Prostate gland (tissue), 2 donors: ENCODE results near the gene MRPL3. TPM values are rescaled to one million over a fixed set of nuclear protein-coding genes. Genes with fewer than 3 reads are reported as not detected.

Experiments
- DNase-seq: peaks from one replicate; pipeline ENCODE4 v3.0.0-alpha.2; 2019; ENCODE audit warnings: low spot score
- H3K27ac ChIP-seq, 2 donors: fragments of 200-600 bp; sonication (generic); 2 replicates each; pipeline ENCODE4 v1.5.1; 2017 to 2019
- H3K27me3 ChIP-seq: fragments of 200-600 bp; sonication (generic); replicated peaks from 2 replicates; pipeline ENCODE4 v1.5.1; 2019; ENCODE audit not compliant: insufficient read depth
- H3K36me3 ChIP-seq, 2 donors: fragments of 200-600 bp; sonication (generic); 1 replicate in 1 of 2; 2 replicates in 1 of 2; pipeline versions ENCODE4 v1.5.1 to v1.8.1; 2017 to 2019
- H3K4me1 ChIP-seq: fragments of 200-600 bp; sonication (generic); replicated peaks from 2 replicates; pipeline ENCODE4 v1.5.1; 2019
- H3K4me3 ChIP-seq, 2 donors: fragments of 200-600 bp; sonication (generic); 2 replicates each; pipeline ENCODE4 v1.5.1; 2017 to 2019
- H3K9me3 ChIP-seq: fragments of 200-600 bp; sonication (generic); 2 replicates; pipeline ENCODE4 v1.5.1; 2017
- POLR2A ChIP-seq: fragments of 450-650 bp; IDR thresholded peaks from one replicate; pipeline ENCODE4 v1.6.1; 2016; ENCODE audit warnings: antibody characterized with exemption, mild to moderate bottlenecking
- POLR2AphosphoS5 ChIP-seq: sonication (generic); formaldehyde crosslinking; IDR thresholded peaks from one replicate; pipeline ENCODE4 v1.6.1; 2017; ENCODE audit warnings: antibody characterized with exemption
- WGBS: methylation state at CpG from one replicate; pipeline ENCODE4 v1.1.5; 2018; 5-methylcytosine and 5-hydroxymethylcytosine counted together
- intact Hi-C: fragments of 100-400 bp; cut with DNase I; formaldehyde crosslinking; loops from one replicate; pipeline ENCODE4 v1.14.2; 2022
- total RNA-seq, 2 donors: library from RNA; depleted of rRNA; stranded (reverse); fragments of >200 nt; gene quantifications; one replicate each; pipeline ENCODE4 v1.1.0, GENCODE V29; 2016
- TF ChIP-seq, protein P1 (sequence below), 4 experiments: fragments of 200-600 bp in 2 of 4; fragments of 450-650 bp in 2 of 4; sonication (generic) in 2 of 4; IDR thresholded peaks; 1 replicate in 3 of 4; 2 replicates in 1 of 4; pipeline ENCODE4 v1.5.1; 2016 to 2019; ENCODE audit warnings: antibody characterized with exemption in 4 of 4, mild to moderate bottlenecking in 2 of 4, moderate library complexity in 2 of 4

MRPL3 gene
- total RNA-seq, 2 donors from 2014 or later, result 73.0 to 90.8 TPM

DNA sequence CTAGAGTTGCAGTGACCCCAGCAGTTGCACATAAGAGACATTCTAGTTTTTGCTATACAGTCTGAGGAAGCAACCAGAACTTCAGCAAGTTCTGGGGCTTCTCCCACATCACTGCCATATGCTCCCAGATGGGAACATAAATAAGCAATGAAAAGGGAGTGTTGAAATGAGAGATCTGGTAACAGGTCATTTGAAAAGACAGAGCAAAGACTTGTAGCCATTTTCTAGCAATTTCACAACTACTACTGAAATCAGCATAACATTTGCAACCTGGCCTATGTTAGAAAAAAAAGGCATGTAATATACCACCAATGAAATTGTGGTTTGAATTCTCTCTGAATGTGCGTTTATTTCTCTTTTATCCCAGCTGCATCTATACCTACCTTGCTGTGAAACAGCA, 63.7 kb downstream of the MRPL3 start:
- no peaks in the 10 kb centered on the region for H3K36me3 ChIP-seq
- H3K9me3 ChIP-seq, result no peaks in the 10 kb centered on the region
- no peaks in the 10 kb centered on the region for H3K4me1 ChIP-seq
- no peaks in the 10 kb centered on the region for H3K27me3 ChIP-seq
- no peak for DNase-seq
- 67% methylated on average over 1 of the region's 1 CpG for WGBS
- TF ChIP-seq POLR2A, result no peak
- TF ChIP-seq, protein P1, sequence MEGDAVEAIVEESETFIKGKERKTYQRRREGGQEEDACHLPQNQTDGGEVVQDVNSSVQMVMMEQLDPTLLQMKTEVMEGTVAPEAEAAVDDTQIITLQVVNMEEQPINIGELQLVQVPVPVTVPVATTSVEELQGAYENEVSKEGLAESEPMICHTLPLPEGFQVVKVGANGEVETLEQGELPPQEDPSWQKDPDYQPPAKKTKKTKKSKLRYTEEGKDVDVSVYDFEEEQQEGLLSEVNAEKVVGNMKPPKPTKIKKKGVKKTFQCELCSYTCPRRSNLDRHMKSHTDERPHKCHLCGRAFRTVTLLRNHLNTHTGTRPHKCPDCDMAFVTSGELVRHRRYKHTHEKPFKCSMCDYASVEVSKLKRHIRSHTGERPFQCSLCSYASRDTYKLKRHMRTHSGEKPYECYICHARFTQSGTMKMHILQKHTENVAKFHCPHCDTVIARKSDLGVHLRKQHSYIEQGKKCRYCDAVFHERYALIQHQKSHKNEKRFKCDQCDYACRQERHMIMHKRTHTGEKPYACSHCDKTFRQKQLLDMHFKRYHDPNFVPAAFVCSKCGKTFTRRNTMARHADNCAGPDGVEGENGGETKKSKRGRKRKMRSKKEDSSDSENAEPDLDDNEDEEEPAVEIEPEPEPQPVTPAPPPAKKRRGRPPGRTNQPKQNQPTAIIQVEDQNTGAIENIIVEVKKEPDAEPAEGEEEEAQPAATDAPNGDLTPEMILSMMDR (IDR thresholded peaks at IDR 0.05), result no peak
- TF ChIP-seq POLR2AphosphoS5, result no peak
- H3K4me3 ChIP-seq, result no peak overlapping the region
- no peak overlapping the region for H3K27ac ChIP-seq
- intact Hi-C loops, result no loop called here

GRCh38 chr3:131435000-131435399, 67.8 kb downstream of the MRPL3 start:
- intact Hi-C loops, result no loop called here
- no peak for DNase-seq
- Histone ChIP-seq H3K4me3 (no peak overlapping the region), H3K27ac (no peak overlapping the region), H3K27me3 (no peaks in the 10 kb centered on the region), H3K36me3 (no peaks in the 10 kb centered on the region), H3K4me1 (no peaks in the 10 kb centered on the region), H3K9me3 (no peaks in the 10 kb centered on the region)
- 100% methylated on average over 1 of the region's 1 CpG for WGBS
- TF ChIP-seq POLR2A, result no peak

DNA sequence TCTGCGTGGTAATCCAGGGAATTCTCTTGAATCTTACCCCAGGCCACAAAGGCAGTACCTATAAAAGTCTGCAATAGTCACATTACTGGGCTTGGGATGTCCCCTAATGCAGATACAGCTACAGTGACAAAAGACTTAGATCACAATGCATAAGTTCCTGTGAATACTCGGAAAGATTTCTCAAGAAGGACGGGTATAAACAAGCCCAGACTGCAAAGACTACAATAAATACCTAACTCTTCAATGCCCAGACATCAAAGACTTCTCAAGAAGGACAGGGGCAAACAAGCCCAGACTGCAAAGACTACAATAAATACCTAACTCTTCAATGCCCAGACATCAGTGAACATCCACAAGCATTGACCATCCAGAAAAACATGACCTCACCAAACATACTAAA, 70.3 kb downstream of the MRPL3 start:
- Histone ChIP-seq H3K27me3 (no peaks in the 10 kb centered on the region), H3K36me3 (no peaks in the 10 kb centered on the region), H3K9me3 (no peaks in the 10 kb centered on the region), H3K4me1 (no peaks in the 10 kb centered on the region), H3K27ac (no peak overlapping the region), H3K4me3 (no peak overlapping the region)
- intact Hi-C loops, result no loop called here
- no peak for TF ChIP-seq POLR2A
- TF ChIP-seq POLR2AphosphoS5, result no peak
- TF ChIP-seq, protein P1 (IDR thresholded peaks at IDR 0.05), result no peak
- no peak for DNase-seq
- 30% methylated on average over 3 of the region's 3 CpGs for WGBS

DNA sequence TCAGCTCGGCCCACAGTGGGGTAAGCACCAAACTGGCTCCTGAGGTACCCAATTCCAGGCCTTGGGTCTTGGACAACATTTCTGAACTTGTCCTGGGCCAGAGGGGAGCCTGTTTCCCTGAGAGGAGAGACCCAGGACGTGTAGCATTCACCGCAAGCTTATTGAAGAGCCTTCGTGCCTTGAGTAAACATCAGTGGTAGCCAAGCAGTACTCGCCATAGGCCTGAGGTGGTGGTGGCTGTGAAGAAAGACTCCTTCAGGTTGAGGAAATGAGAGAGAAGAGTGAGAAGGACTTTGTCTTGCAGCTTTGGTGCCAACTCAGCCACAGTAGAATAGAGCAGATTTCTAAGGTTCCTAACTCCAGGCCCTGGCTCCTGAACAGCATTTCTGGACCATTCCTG, 71.0 kb downstream of the MRPL3 start:
- Histone ChIP-seq H3K27ac (no peak overlapping the region), H3K4me1 (no peaks in the 10 kb centered on the region), H3K9me3 (no peaks in the 10 kb centered on the region), H3K4me3 (no peak overlapping the region), H3K36me3 (no peaks in the 10 kb centered on the region), H3K27me3 (no peaks in the 10 kb centered on the region)
- DNase-seq, result no peak
- intact Hi-C loops, result no loop called here
- no peak for TF ChIP-seq POLR2A
- TF ChIP-seq POLR2AphosphoS5, result no peak
- TF ChIP-seq, protein P1 (IDR thresholded peaks at IDR 0.05), result no peak
- WGBS, result 65% methylated on average over 5 of the region's 5 CpGs

DNA sequence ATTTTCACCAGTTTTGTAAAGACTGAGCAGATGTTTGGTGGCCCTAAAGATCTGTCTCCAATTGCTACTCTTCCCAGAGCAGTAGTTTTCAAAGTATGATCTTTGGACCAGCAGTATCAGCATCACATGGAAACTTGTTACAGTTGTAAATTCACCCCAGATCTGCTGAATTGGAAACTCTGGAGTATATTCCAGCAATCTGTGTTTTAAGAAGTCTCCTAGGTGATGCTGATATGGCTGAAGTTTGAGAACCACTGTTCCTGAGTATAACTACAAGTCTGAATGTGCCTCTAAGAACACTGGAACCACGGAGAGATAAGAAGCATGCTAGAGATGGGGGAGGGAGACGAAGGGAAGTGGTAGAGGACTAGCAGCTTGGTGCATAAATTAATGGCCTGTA, 75.5 kb downstream of the MRPL3 start:
- DNase-seq, result no peak
- no peaks in the 10 kb centered on the region for H3K9me3 ChIP-seq
- H3K27me3 ChIP-seq, result no peaks in the 10 kb centered on the region
- H3K4me1 ChIP-seq, result no peaks in the 10 kb centered on the region
- H3K36me3 ChIP-seq, result no peaks in the 10 kb centered on the region
- H3K27ac ChIP-seq, result no peak overlapping the region
- no peak overlapping the region for H3K4me3 ChIP-seq
- intact Hi-C loops, result no loop called here
- TF ChIP-seq POLR2A (no peak), POLR2AphosphoS5 (no peak)
- TF ChIP-seq, protein P1 (IDR thresholded peaks at IDR 0.05), result no peak
- WGBS, result 72% methylated on average over 2 of the region's 2 CpGs
